ENCODE data around the gene INPP5F.

INPP5F gene

GRCh38 chr10:119878524-119878923, 152.7 kb downstream of the INPP5F start:
- TF ChIP-seq ZNF274 (IDR thresholded peaks at IDR 0.05; ENCODE audit: low read depth, low read length), result no peak
- H3K4me3 ChIP-seq (ENCODE audit: low read length), result no peak overlapping the region
